Epithelial cell of prostate (primary cell): ENCODE results near the gene DEPDC5.
A peak's percentile ranks its signal among the peaks of the same experiment; 100 is the strongest.
"Not testable (repeated sequence)": the region's sequence is repeated elsewhere in the genome, so short reads cannot be mapped to it uniquely, and the experiment has no call there.

ENCODE experiments used
- DNase-seq: peaks from one replicate; pipeline ENCODE4 v3.0.0-alpha.2; 2011; ENCODE audit warnings: low read depth, low spot score
- H3K27ac ChIP-seq: fragments of 450-650 bp; 2 replicates; pipeline ENCODE4 v1.5.1; 2017; ENCODE audit warnings: mild to moderate bottlenecking

The DEPDC5 gene

DNA sequence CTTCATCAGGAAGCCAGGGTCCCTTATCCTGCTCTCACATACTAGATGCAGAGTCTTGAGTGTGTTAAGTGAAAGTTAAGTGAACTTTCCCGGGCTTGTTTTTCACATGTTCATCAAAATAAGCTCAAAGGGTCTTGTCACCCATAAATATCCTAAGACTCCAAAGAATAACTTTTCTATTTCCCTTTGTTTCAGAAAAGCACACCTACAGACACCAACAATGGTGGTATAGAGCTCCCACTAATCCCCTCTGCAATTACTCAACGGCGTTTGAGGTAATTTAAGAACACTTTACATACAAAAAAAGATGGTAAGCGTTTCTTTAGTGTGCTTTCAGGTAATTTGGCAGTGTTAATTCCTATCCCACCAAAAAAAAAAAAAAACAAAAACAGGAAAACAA, 6.4 kb upstream of the DEPDC5 start:
- H3K27ac ChIP-seq, result no peak overlapping the region
- no peak for DNase-seq

DNA sequence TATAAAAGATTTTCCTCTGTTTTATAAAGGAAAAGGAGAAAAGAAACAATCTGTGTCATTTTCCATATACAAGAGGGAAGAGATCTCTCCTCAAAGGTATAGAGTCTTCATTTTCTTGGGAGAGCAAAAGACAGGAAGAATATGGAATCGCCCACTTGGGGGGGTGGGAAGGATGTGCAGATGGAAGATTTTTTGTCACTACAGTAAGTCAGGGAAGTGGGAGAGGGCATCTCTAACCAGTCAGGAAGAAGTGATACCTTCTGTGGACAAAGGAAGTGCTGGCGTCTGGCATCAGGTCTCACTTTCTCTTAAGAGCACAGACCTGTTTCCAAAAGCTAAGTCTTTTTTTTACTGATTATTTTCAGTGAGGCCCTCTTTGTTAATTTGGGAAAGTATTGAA, 5.3 kb upstream of the DEPDC5 start:
- DNase-seq, result no peak
- H3K27ac ChIP-seq, result peak overlapping the region; percentile 80

DNA sequence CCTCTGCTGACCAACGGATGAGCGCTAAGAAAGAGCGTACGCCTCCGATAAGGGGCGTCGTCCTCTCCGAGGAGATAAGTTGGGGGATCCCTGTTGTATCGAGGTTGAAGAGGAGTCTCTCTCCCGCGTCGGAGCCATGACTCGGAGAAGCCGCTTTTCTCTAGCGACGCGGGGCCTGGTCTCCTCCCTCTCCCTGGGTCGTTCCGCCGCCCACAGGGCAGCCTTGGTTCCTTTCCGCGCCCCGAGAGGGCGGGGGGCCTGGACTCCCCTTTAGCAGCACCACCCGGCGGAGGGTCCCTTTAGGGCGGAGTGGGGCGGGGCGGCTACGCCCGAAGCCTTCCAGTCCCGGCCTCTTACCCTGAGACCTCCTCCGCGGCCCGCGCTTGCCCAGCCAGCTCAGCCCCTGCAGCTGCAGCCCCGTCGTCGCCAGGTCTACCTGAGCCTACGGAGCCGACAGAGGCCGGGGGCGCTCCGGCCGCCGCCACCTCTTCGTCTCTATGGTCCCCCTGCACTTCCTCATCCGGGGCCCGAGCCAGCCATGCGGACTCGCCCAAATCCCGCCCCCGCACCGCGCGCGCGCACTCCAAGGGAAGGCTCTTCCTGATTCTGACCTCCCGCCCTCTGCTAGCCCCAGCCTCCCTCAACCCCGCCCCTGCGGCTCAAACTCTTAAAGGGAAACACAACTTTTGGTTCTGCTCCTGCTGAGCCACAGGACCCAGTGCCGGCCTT, 4.0 kb upstream of the DEPDC5 start, which contains the start of gene PRR14L:
Gene PRR14L (minus strand): TSS at position 497 of the 729 bp plus-strand sequence. CDS start 11,272 bp downstream, outside the sequence.
- DNase-seq, result peak; percentile 63
- peak within 1 kb of the TSS; percentile 80 for H3K27ac ChIP-seq

DNA sequence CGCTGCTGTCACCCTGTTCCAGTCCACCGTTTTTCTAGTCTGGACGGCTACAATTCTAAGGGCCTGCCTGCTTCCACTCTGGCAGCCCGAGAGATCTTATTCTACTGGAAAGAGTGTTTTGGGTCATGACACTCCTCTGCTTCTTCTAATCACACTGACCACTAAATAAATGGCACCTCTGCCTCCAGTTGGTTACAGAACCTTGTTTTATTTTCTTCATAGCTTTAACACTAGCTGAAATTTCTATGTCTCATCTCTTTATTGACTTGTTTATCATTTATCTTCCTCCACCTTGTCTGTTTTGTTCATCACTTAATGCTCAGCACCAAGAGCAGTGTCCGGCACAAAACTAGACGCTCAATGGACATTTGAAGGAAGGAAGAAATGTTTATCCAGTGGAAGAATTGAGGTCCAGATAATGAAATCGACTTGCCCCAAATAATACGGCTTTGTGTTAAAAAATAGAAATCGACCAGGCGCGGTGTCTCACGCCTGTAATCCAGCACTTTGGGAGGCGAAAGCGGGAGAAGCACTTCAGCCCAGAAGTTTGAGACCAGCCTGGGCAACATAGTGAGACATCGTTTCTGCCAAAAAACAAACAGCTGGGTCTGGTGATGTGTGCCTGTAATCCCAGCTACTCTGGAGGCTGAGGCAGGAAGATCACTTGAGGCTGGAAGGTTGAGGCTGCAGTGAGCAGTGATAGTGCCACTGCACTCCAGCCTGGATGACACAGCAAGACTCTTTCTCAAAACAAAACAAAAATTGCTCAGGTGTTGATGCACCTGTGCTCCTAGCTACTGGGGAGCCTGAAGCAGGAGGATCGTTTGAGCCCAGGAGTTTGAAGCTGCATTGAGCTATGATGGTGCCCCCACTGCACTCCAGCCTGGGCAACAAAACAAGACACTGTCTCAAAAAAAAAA, 3.2 kb upstream of the DEPDC5 start:
- no peak for DNase-seq
- H3K27ac ChIP-seq, result peak overlapping the region; percentile 80

DNA sequence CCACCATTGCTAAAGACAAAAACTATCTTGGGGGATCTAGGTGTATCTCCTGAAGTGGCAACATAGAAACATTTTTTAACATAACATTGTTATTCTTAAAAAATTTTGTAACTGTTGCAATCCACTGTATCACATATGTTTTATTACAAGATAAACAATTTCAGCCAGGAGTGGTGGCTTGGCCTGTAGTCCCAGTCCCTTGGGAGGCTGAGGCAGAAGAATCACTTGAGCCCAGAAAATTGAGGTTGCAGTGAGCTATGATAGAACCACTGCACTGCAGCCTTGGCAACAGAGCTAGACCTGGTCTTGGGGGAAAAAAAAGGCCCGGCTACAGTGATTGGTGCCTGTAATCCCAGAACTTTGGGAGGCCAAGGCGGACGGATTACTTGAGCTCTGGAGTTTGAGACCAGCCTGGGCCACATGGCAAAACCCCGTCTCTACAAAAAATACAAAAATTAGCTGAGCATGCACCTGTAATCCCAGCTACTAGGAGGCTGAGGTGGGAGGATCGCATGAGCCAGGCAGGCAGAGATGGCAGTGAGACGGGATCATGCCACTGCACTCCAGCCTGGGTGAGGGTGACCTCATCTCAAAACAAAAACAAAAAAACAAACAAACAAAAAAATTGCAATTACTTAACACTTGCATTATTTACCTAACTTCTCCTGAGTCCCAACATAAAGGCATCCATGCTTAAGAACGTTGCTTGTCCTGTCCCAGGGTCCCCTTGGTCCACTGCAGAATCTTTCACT, 1.5 kb upstream of the DEPDC5 start:
- DNase-seq, result no peak
- peak overlapping the region; percentile 97 for H3K27ac ChIP-seq

- DNase-seq, result no peak
Measured at GRCh38 chr22:31753005-31753633, 700 bp upstream of the DEPDC5 start.

GRCh38 chr22:31754813-31755212, 994 bp downstream of the DEPDC5 start:
- H3K27ac ChIP-seq, result peak overlapping the region; percentile 97
- DNase-seq, result no peak

More at GRCh38 chr22:31753005-31753633, 700 bp upstream of the DEPDC5 start:
- peak overlapping the region; percentile 97 for H3K27ac ChIP-seq

DNA sequence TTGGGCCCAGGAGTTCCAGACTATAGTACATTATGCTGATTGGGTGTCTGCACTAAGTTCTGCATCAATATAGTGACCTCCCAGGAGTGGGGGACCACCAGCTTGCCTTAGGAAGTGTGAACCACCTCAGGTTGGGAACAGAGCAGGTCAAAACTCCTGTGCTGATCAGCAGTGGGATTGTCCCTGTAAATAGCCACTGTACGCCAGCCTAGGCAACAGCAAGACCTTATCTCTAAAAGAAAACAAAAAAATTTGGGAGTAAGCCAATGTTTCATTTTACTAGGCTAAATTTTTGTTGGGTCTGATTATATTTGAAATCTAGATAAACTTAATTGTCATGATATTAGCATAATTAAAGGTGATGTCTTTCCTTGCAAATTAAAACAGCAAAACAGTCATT, 3.4 kb downstream of the DEPDC5 start:
- no peak for DNase-seq
- no peak overlapping the region for H3K27ac ChIP-seq

DNA sequence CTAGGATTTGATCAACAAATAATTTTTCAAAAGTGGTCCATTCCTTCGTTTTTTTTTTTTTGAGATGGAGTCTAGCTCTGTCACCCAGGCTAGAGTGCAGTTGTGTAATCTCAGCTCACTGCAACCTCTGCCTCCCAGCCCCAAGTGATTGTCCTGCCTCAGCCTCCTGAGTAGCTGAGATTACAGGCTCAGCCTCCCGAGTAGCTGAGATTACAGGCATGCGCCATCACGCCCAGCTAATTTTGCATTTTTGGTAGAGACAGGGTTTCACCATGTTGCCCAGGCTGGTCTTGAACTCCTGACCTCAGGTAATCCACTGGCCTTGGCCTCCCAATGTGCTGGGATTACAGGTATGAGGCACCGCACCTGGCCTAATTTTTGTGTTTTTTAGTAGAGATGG, 5.0 kb downstream of the DEPDC5 start:
- not testable (repeated sequence) for H3K27ac ChIP-seq, DNase-seq

DNA sequence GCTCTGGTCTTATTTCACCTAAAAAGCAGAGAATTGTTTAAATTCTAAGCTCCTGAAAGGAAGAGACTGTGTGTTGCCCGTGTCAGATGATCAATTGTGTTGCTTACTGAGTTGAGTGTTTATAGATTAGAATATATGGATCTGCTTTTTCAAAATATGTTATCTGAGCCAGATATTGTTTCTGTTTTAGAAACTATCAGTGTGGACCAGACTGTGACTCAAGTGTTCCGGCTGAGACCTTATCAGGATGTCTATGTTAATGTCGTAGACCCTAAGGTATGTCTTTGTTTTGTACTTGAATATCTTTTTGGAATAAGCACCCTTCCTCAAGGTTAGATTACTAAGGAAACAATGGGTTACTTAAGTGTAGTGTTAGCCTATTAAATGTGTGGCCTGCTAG, 11.0 kb downstream of the DEPDC5 start:
- H3K27ac ChIP-seq, result no peak overlapping the region
- DNase-seq, result no peak

DNA sequence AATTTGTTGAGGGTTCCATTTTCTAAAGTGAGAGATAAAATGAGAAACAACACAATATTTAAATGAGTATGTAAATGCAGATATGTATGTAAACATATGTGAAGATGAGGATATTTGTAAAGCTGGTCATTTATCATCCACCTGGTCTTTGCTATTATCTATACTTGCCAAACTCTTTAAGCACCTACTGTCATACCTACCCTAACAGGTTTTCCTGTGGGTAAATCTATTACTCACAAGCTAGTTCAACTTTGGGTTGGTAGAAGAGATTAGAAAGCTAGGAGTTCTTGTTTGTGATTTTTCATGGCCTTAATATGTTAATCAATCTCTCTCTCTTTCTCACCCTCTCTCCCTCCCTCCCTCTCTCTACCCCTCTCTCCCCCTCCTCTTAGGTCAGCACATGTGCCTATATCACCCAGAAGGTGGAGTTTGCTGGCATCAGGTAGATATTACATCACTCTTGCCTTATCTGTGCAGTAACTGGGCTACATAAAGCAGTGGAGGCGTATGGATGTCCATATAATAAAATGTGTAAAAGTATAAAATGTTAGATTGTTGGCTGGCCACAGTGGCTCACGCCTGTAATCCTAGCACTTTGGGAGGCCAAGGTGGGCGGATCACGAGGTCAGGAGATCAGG, 14.7 kb downstream of the DEPDC5 start:
- no peak for DNase-seq
- H3K27ac ChIP-seq, result no peak overlapping the region

DNA sequence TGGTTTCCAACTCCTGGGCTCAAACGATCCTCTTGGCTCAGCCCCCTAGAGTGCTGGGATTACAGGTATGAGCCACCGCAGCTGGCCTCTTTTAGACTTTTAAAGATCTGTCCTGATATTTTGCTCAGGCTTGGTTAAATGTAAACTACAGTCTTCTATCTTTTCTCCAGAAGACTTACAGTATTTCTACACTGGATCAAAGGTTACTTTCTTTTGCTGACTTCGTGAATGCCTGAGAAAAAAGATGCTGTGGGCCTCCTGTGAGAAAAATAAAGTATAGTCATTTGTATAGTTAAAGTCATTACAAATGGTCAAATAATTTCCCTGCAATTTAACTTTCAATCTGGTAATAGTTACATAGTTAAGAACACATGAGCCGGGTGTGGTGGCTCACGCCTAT, 19.6 kb downstream of the DEPDC5 start:
- no peak overlapping the region for H3K27ac ChIP-seq
- no peak for DNase-seq

GRCh38 chr22:31776231-31776630, 22.4 kb downstream of the DEPDC5 start:
- no peak for DNase-seq
- H3K27ac ChIP-seq, result no peak overlapping the region

DNA sequence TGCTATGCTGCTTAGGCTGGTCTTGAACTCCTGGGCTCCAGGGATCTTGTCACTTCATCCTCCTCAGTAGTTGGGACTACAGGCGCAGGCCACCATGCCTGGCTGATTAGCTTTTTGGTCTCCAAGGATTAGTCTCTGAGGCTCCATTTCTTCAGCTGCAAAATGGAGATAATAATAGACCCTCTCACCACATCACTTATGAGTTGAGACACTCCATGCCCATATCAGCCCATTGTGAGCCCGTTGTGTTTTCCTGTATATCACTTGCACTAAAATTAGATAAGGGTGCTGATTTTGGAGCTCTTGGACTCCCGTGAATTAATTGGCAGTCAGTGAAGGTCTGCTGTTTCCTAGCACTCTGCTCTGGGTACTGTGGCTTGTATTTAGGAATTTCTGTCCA, 36.0 kb downstream of the DEPDC5 start:
- H3K27ac ChIP-seq, result peak overlapping the region; percentile 10
- DNase-seq, result no peak

DNA sequence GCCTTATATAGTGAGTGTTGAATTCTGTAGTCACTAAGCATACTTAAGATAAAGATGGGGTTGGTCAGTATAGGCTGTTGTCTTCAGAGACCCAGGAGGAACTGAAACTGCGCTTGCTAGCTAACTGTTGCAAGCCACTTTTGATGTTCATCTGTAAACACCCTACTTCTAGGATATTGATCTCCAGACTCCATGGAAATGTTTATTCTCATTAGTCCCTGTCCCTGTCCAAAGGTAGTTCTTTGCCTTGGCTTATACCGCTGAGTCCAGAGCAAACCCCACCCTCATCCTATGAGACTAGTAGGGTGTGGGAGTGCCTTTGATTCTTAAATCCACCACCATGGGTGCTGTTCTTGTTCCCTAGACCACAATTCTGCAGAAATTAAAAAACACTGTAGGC, 36.4 kb downstream of the DEPDC5 start:
- H3K27ac ChIP-seq, result no peak overlapping the region
- no peak for DNase-seq

GRCh38 chr22:31799358-31799757, 45.5 kb downstream of the DEPDC5 start:
- DNase-seq, result not testable (repeated sequence)
- H3K27ac ChIP-seq, result peak overlapping the region; percentile 92

- peak; percentile 83 for DNase-seq
Measured at GRCh38 chr22:31800065-31800464, 46.2 kb downstream of the DEPDC5 start.

DNA sequence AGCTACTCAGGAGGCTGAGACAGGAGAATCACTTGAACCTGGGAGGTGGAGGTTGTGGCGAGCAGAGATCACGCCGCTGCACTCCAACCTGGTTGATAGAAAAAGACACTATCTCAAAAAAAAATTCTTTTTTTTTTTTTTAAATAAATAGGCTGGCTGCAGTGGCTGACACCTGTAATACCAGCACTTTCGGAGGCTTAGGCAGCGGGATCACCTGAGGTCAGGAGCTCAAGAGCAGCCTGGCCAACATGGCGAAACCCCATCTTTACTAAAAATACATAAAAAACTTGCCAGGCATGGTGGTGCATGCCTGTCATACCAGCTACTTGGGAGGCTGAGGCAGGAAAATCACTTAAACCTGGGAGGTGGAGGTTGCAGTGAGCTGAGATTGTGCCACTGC, 47.0 kb downstream of the DEPDC5 start:
- H3K27ac ChIP-seq, result peak overlapping the region; percentile 92

More at GRCh38 chr22:31800065-31800464, 46.2 kb downstream of the DEPDC5 start:
- H3K27ac ChIP-seq, result peak overlapping the region; percentile 92

DNA sequence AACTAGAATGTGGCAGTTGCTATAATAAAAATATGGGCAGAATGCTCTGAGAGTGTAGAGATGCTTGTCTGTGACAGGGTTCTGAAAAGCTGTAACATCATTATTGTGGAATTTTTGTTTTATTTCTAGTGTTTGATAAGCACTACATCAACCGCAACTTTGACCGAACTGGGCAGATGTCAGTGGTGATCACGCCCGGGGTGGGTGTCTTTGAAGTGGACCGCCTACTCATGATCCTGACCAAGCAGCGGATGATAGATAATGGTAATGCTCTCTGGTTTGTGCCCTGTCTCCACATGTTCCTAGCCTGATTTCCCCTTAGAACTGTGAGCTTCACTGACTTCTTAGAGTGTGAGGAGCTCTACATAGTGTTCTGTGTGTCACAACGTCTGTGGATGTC, 48.8 kb downstream of the DEPDC5 start:
- H3K27ac ChIP-seq, result no peak overlapping the region
- DNase-seq, result no peak

More for the DNA sequence above, 47.0 kb downstream of the DEPDC5 start:
- not testable (repeated sequence) for DNase-seq
